Astrocyte (in vitro differentiated cells and primary cell): ENCODE measurements around the gene ETV5. TPM values are rescaled to one million over a fixed set of nuclear protein-coding genes. Genes with fewer than 3 reads are reported as not detected.

Source experiments
- DNase-seq: peaks from one replicate; pipeline ENCODE4 v3.0.0-alpha.2; 2010; ENCODE audit warnings: low read depth
- FAIRE-seq: peaks from 2 replicates; lab custom pipeline; 2011; peaks lifted over from hg19 to GRCh38; lab: Jason Lieb, UNC
- H2AFZ ChIP-seq: 2 replicates; pipeline ENCODE4 v1.6.0; 2012; ENCODE audit warnings: low read depth, low read length, inconsistent platforms
- H3K27ac ChIP-seq: 2 replicates; pipeline ENCODE4 v1.5.1; 2011; ENCODE audit warnings: low read depth, low read length, inconsistent platforms
- H3K27me3 ChIP-seq: 2 replicates; pipeline ENCODE4 v1.6.0; 2011; ENCODE audit warnings: low read length, inconsistent platforms; ENCODE audit not compliant: insufficient read depth
- H3K36me3 ChIP-seq: 2 replicates; pipeline ENCODE4 v1.5.1; 2011; ENCODE audit warnings: low read length, inconsistent platforms; ENCODE audit not compliant: insufficient read depth
- H3K4me1 ChIP-seq: 2 replicates; pipeline ENCODE4 v1.5.1; 2011; ENCODE audit warnings: low read length, inconsistent platforms; ENCODE audit not compliant: insufficient read depth
- H3K4me2 ChIP-seq: 2 replicates; pipeline ENCODE4 v1.6.0; 2012; ENCODE audit warnings: low read length, inconsistent platforms
- H3K4me3 ChIP-seq: 2 replicates; pipeline ENCODE4 v1.5.1; 2011; ENCODE audit warnings: low read depth, mild to moderate bottlenecking, low read length, inconsistent platforms; ENCODE audit not compliant: insufficient read depth
- H3K79me2 ChIP-seq: 2 replicates; pipeline ENCODE4 v1.6.0; 2012; ENCODE audit warnings: mild to moderate bottlenecking, low read length, inconsistent platforms; ENCODE audit not compliant: insufficient read depth
- H3K9ac ChIP-seq: 2 replicates; pipeline ENCODE4 v1.6.0; 2012; ENCODE audit warnings: mild to moderate bottlenecking, low read length, inconsistent platforms
- H3K9me3 ChIP-seq: 2 replicates; pipeline ENCODE4 v1.5.1; 2012; ENCODE audit warnings: low read depth, mild to moderate bottlenecking, low read length, inconsistent platforms; ENCODE audit not compliant: insufficient read depth
- H4K20me1 ChIP-seq: 2 replicates; pipeline ENCODE4 v1.6.0; 2012; ENCODE audit warnings: low read length, inconsistent platforms; ENCODE audit not compliant: insufficient read depth
- H3K27ac Mint-ChIP-seq: one replicate; pipeline ENCODE4 v1.8.0; 2021; ENCODE audit warnings: mild to moderate bottlenecking, mixed read lengths; ENCODE audit not compliant: unreplicated experiment
- H3K27me3 Mint-ChIP-seq: one replicate; pipeline ENCODE4 v1.8.0; 2021; ENCODE audit warnings: low read depth, mixed read lengths; ENCODE audit not compliant: unreplicated experiment
- H3K36me3 Mint-ChIP-seq: one replicate; pipeline ENCODE4 v1.8.0; 2021; ENCODE audit warnings: low read depth, mixed read lengths; ENCODE audit not compliant: unreplicated experiment
- H3K4me1 Mint-ChIP-seq: one replicate; pipeline ENCODE4 v1.8.0; 2021; ENCODE audit warnings: low read depth, mixed read lengths; ENCODE audit not compliant: unreplicated experiment
- H3K4me3 Mint-ChIP-seq: one replicate; pipeline ENCODE4 v1.8.0; 2021; ENCODE audit warnings: mild to moderate bottlenecking, moderate library complexity, mixed read lengths; ENCODE audit not compliant: unreplicated experiment
- H3K9me3 Mint-ChIP-seq: one replicate; pipeline ENCODE4 v1.8.0; 2021; ENCODE audit warnings: mild to moderate bottlenecking, mixed read lengths; ENCODE audit not compliant: unreplicated experiment
- EZH2 ChIP-seq: IDR thresholded peaks from 2 replicates; pipeline ENCODE4 v1.6.1; 2012; ENCODE audit warnings: mild to moderate bottlenecking, low read length, inconsistent platforms; ENCODE audit not compliant: insufficient read depth
- total RNA-seq: library from RNA; stranded (reverse); gene quantifications from 2 replicates; pipeline ENCODE4 v1.2.1, GENCODE V29; 2021
- TF ChIP-seq, protein P1 (sequence below): IDR thresholded peaks from 2 replicates; pipeline ENCODE4 v1.5.1; 2011; ENCODE audit warnings: low read depth, mild to moderate bottlenecking, inconsistent platforms, low read length, moderate library complexity; ENCODE audit not compliant: insufficient read depth

Gene ETV5
- total RNA-seq, 1 donor from 2014 or later: 55.3 TPM

DNA sequence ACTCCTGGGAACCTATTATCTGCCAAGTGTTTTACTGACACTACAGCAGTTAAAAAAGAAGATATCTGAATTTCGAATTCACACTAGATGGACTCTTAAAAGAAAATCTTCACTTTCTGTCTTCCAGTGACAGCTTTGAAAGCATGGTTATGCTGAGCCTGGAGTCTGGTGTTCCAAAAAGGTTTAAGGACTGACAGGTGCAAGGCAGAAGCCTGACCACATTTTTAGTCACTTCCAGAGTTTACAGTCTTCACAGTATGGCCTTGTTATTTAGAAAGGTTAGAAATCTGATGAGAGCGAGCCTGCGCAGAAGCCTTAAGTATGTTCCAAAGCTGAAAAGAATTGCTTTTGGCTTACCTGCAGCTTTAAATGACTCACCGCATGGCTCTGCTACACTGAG is 59.9 kb downstream of the ETV5 start:
- Histone ChIP-seq H3K4me3 (no peak overlapping the region), H3K36me3 (peaks cover 46% of the 10 kb centered on the region), H3K9ac (no peak overlapping the region), H4K20me1 (peaks cover 3% of the 10 kb centered on the region), H3K27ac (no peak overlapping the region), H3K27me3 (no peaks in the 10 kb centered on the region), H3K9me3 (no peaks in the 10 kb centered on the region), H3K79me2 (no peaks in the 10 kb centered on the region), H3K4me2 (no peak overlapping the region), H2AFZ (no peak overlapping the region), H3K4me1 (peaks cover 8% of the 10 kb centered on the region)
- Mint-ChIP-seq H3K36me3 (peaks cover 37% of the 10 kb centered on the region), H3K27me3 (peaks cover 2% of the 10 kb centered on the region), H3K27ac (no peak overlapping the region), H3K4me3 (no peak overlapping the region), H3K9me3 (no peaks in the 10 kb centered on the region), H3K4me1 (peaks cover 7% of the 10 kb centered on the region)
- FAIRE-seq (no peak), DNase-seq (no peak)
- TF ChIP-seq, protein P1, sequence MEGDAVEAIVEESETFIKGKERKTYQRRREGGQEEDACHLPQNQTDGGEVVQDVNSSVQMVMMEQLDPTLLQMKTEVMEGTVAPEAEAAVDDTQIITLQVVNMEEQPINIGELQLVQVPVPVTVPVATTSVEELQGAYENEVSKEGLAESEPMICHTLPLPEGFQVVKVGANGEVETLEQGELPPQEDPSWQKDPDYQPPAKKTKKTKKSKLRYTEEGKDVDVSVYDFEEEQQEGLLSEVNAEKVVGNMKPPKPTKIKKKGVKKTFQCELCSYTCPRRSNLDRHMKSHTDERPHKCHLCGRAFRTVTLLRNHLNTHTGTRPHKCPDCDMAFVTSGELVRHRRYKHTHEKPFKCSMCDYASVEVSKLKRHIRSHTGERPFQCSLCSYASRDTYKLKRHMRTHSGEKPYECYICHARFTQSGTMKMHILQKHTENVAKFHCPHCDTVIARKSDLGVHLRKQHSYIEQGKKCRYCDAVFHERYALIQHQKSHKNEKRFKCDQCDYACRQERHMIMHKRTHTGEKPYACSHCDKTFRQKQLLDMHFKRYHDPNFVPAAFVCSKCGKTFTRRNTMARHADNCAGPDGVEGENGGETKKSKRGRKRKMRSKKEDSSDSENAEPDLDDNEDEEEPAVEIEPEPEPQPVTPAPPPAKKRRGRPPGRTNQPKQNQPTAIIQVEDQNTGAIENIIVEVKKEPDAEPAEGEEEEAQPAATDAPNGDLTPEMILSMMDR: no peak
- TF ChIP-seq EZH2: no peak

DNA sequence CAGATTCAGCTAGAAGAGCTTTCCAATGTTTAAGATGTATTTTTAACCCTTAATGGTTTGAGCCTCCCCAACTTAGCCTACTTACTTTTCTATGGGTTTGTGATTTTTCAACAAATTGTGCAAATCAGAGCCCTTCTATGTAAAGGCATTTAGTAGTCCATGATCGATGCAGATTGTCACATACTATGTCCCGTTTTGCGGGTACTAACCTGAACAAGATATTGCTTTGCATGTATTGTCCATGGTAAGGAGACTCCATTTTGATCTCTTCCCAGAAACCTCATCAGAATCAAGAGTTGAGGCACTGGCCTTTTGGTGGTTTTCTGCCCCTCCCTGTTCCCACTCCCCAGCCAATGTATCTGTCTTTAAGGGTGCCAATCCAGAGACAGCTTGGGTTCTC is 60.8 kb downstream of the ETV5 start:
- H3K27me3 ChIP-seq: no peaks in the 10 kb centered on the region
- Mint-ChIP-seq H3K4me3 (no peak overlapping the region), H3K27me3 (peaks cover 6% of the 10 kb centered on the region), H3K4me1 (peaks cover 7% of the 10 kb centered on the region), H3K36me3 (peaks cover 37% of the 10 kb centered on the region), H3K27ac (no peak overlapping the region), H3K9me3 (peaks cover under 1% of the 10 kb centered on the region)
- no peaks in the 10 kb centered on the region for H3K9me3 ChIP-seq
- H3K4me1 ChIP-seq: peaks cover 8% of the 10 kb centered on the region
- peaks cover 45% of the 10 kb centered on the region for H3K36me3 ChIP-seq
- no peak overlapping the region for H3K4me2 ChIP-seq
- no peak overlapping the region for H3K27ac ChIP-seq
- no peak overlapping the region for H2AFZ ChIP-seq
- no peak overlapping the region for H3K4me3 ChIP-seq
- FAIRE-seq: no peak
- no peaks in the 10 kb centered on the region for H3K79me2 ChIP-seq
- TF ChIP-seq EZH2: no peak
- TF ChIP-seq, protein P1: no peak
- no peak for DNase-seq
- no peak overlapping the region for H3K9ac ChIP-seq
- H4K20me1 ChIP-seq: peaks cover 3% of the 10 kb centered on the region

DNA sequence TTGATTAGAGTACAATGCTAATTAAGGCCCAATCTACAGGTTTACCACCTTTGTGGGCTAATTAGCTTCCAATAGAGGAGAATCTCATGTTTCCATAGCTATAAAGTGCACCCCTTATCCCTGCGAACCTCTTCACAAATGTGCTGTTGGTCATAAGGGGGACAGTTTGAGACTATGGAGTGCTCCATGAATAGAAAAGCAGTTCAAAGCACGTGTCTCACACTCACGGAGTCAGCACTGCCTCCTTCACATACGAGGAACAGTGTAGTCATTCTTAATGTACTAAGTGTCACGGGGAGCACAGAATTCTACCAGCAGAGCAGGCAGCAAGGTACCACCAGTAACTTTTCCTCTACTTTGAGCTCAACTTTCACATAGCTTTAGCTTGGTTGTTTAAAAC is 62.1 kb downstream of the ETV5 start:
- no peaks in the 10 kb centered on the region for H3K79me2 ChIP-seq
- H3K4me2 ChIP-seq: no peak overlapping the region
- no peak for DNase-seq
- Mint-ChIP-seq H3K4me3 (no peak overlapping the region), H3K27ac (no peak overlapping the region), H3K36me3 (peaks cover 34% of the 10 kb centered on the region), H3K27me3 (peaks cover 11% of the 10 kb centered on the region), H3K9me3 (peaks cover 1% of the 10 kb centered on the region), H3K4me1 (peaks cover 7% of the 10 kb centered on the region)
- H3K4me3 ChIP-seq: no peak overlapping the region
- H2AFZ ChIP-seq: no peak overlapping the region
- peaks cover 8% of the 10 kb centered on the region for H3K4me1 ChIP-seq
- no peaks in the 10 kb centered on the region for H4K20me1 ChIP-seq
- FAIRE-seq: no peak
- no peak for TF ChIP-seq EZH2
- TF ChIP-seq, protein P1: no peak
- H3K36me3 ChIP-seq: peaks cover 44% of the 10 kb centered on the region
- H3K27me3 ChIP-seq: no peaks in the 10 kb centered on the region
- H3K9me3 ChIP-seq: no peaks in the 10 kb centered on the region
- no peak overlapping the region for H3K9ac ChIP-seq
- H3K27ac ChIP-seq: no peak overlapping the region
